NCI-H226 (cell line): ENCODE measurements around the gene RNF111.
A peak's percentile ranks its signal among the peaks of the same experiment; 100 is the strongest.
"Not testable (repeated sequence)": the region's sequence is repeated elsewhere in the genome, so short reads cannot be mapped to it uniquely, and the experiment has no call there.

Experiments
- DNase-seq: peaks from one replicate; pipeline ENCODE4 v3.0.0-alpha.2; 2015

Gene RNF111

GRCh38 chr15:58987491-58988005 lies at the start of gene RNF111:
TSS of gene RNF111 (plus strand) at chr15:58987663. CDS start at chr15:59030823, 43,160 bp downstream.
- DNase-seq: peak; percentile 99

- peak; percentile 76 for DNase-seq
Observed at GRCh38 chr15:58947179-58947578, 40.3 kb upstream of the RNF111 start.

- peak; percentile 70 for DNase-seq
Observed at GRCh38 chr15:58951388-58952007, 36.0 kb upstream of the RNF111 start.

GRCh38 chr15:58952751-58953150 lies 34.7 kb upstream of the RNF111 start:
- DNase-seq: peak; percentile 46

- peak; percentile 48 for DNase-seq
Observed at GRCh38 chr15:58957101-58957973, 30.1 kb upstream of the RNF111 start.

- DNase-seq: no peak
Observed at GRCh38 chr15:58958811-58959210, 28.7 kb upstream of the RNF111 start.

- no peak for DNase-seq
Observed at GRCh38 chr15:58962136-58962535, 25.3 kb upstream of the RNF111 start.

- peak; percentile 39 for DNase-seq
Observed at GRCh38 chr15:58962662-58963565, 24.5 kb upstream of the RNF111 start.

GRCh38 chr15:58966698-58967097 lies 20.8 kb upstream of the RNF111 start:
- no peak for DNase-seq

- no peak for DNase-seq
Observed at GRCh38 chr15:58967479-58967878, 20.0 kb upstream of the RNF111 start.

- no peak for DNase-seq
Observed at GRCh38 chr15:58977887-58978286, 9.6 kb upstream of the RNF111 start.

- DNase-seq: no peak
Observed at GRCh38 chr15:58980351-58980939, 7.0 kb upstream of the RNF111 start.

- DNase-seq: no peak
Observed at GRCh38 chr15:58981808-58982475, 5.5 kb upstream of the RNF111 start.

GRCh38 chr15:58983261-58983660 lies 4.2 kb upstream of the RNF111 start:
- no peak for DNase-seq

GRCh38 chr15:58985443-58985842 lies 2.0 kb upstream of the RNF111 start:
- peak; percentile 58 for DNase-seq

GRCh38 chr15:58987036-58987435 lies 427 bp upstream of the RNF111 start:
- no peak for DNase-seq

GRCh38 chr15:58988006-58988785 lies 733 bp downstream of the RNF111 start:
- DNase-seq: peak; percentile 57

GRCh38 chr15:58992181-58992580 lies 4.7 kb downstream of the RNF111 start:
- DNase-seq: no peak

GRCh38 chr15:58994906-58995453 lies 7.5 kb downstream of the RNF111 start:
- no peak for DNase-seq

GRCh38 chr15:58999694-59000093 lies 12.2 kb downstream of the RNF111 start:
- no peak for DNase-seq

- not testable (repeated sequence) for DNase-seq
Observed at GRCh38 chr15:59000251-59000650, 12.8 kb downstream of the RNF111 start.
